Right renal pelvis (tissue), 4 donors: ENCODE data around the gene DDX10. TPM values are rescaled to one million over a fixed set of nuclear protein-coding genes. Genes with fewer than 3 reads are reported as not detected.
A peak's percentile ranks its signal among the peaks of the same experiment; 100 is the strongest.
"Not testable (repeated sequence)": the region's sequence is repeated elsewhere in the genome, so short reads cannot be mapped to it uniquely, and the experiment has no call there.

Experiments
- DNase-seq, 4 donors: peaks; one replicate each; pipeline ENCODE4 v3.0.0-alpha.2; 2013; ENCODE audit warnings: low read depth in 4 of 4, low spot score in 3 of 4, missing footprints in 1 of 4
- polyA plus RNA-seq, 4 donors: library from polyadenylated mRNA; unstranded; fragments of 120-200 nt; gene quantifications; one replicate each; pipeline ENCODE4 v1.2.1, GENCODE V29; 2013; ENCODE audit not compliant: insufficient read length in 4 of 4

Gene DDX10
- polyA plus RNA-seq, 4 donors, result 79.7 to 91.2 (median 86.1) TPM

GRCh38 chr11:108766596-108767173 is 101.8 kb downstream of the DDX10 start:
- no peak for DNase-seq

- DNase-seq, result no peak
These were observed 103.5 kb downstream of the DDX10 start for GRCh38 chr11:108768370-108768769.

- no peak for DNase-seq
These were observed 104.1 kb downstream of the DDX10 start for GRCh38 chr11:108768964-108769363.

GRCh38 chr11:108774037-108774730 is 109.3 kb downstream of the DDX10 start:
- DNase-seq, result no peak

- DNase-seq, result no peak
These were observed 110.5 kb downstream of the DDX10 start for GRCh38 chr11:108775324-108775723.

GRCh38 chr11:108779147-108779546 is 114.3 kb downstream of the DDX10 start:
- DNase-seq, result not testable (repeated sequence)

- no peak for DNase-seq
These were observed 115.2 kb downstream of the DDX10 start for GRCh38 chr11:108780119-108780518.

- DNase-seq, result peak in 1 of 4 donors; percentile 20
These were observed 117.1 kb downstream of the DDX10 start for GRCh38 chr11:108781946-108782345.

GRCh38 chr11:108786281-108786990 is 121.6 kb downstream of the DDX10 start:
- no peak for DNase-seq

- DNase-seq, result no peak
These were observed 122.2 kb downstream of the DDX10 start for GRCh38 chr11:108787105-108787504.

GRCh38 chr11:108788565-108789199 is 123.8 kb downstream of the DDX10 start:
- DNase-seq, result no peak

GRCh38 chr11:108790501-108791299 is 125.8 kb downstream of the DDX10 start:
- DNase-seq, result no peak

GRCh38 chr11:108793138-108793537 is 128.3 kb downstream of the DDX10 start:
- no peak for DNase-seq

- no peak for DNase-seq
These were observed 128.7 kb downstream of the DDX10 start for GRCh38 chr11:108793611-108794010.

GRCh38 chr11:108796551-108796950 is 131.7 kb downstream of the DDX10 start:
- DNase-seq, result no peak

GRCh38 chr11:108797578-108798100 is 132.8 kb downstream of the DDX10 start:
- DNase-seq, result no peak

GRCh38 chr11:108802492-108802891 is 137.6 kb downstream of the DDX10 start:
- no peak for DNase-seq

GRCh38 chr11:108803776-108804175 is 138.9 kb downstream of the DDX10 start:
- no peak for DNase-seq

- no peak for DNase-seq
These were observed 139.6 kb downstream of the DDX10 start for GRCh38 chr11:108804511-108804910.

GRCh38 chr11:108805030-108805429 is 140.2 kb downstream of the DDX10 start:
- no peak for DNase-seq
